Tibial nerve (tissue), 4 donors: ENCODE results near the gene OPN1SW.

Experiments used
- EP300 ChIP-seq, 2 donors: sonication (generic); formaldehyde crosslinking; IDR thresholded peaks; one replicate each; pipeline ENCODE4 v1.6.1; 2017; ENCODE audit warnings: antibody characterized with exemption in 2 of 2, mild to moderate bottlenecking in 1 of 2
- POLR2A ChIP-seq, 2 donors: fragments of 450-650 bp; IDR thresholded peaks; one replicate each; pipeline ENCODE4 v1.6.1; 2017; ENCODE audit warnings: antibody characterized with exemption in 2 of 2, mild to moderate bottlenecking in 2 of 2, moderate library complexity in 2 of 2
- TF ChIP-seq, protein P1 (sequence below), 5 experiments: fragments of 200-600 bp in 3 of 5; fragments of 450-650 bp in 2 of 5; sonication (generic) in 3 of 5; IDR thresholded peaks; one replicate each; pipeline ENCODE4 v1.5.1; 2016 to 2019; ENCODE audit warnings: antibody characterized with exemption in 5 of 5, mild to moderate bottlenecking in 3 of 5, moderate library complexity in 2 of 5

- TF ChIP-seq, protein P1, sequence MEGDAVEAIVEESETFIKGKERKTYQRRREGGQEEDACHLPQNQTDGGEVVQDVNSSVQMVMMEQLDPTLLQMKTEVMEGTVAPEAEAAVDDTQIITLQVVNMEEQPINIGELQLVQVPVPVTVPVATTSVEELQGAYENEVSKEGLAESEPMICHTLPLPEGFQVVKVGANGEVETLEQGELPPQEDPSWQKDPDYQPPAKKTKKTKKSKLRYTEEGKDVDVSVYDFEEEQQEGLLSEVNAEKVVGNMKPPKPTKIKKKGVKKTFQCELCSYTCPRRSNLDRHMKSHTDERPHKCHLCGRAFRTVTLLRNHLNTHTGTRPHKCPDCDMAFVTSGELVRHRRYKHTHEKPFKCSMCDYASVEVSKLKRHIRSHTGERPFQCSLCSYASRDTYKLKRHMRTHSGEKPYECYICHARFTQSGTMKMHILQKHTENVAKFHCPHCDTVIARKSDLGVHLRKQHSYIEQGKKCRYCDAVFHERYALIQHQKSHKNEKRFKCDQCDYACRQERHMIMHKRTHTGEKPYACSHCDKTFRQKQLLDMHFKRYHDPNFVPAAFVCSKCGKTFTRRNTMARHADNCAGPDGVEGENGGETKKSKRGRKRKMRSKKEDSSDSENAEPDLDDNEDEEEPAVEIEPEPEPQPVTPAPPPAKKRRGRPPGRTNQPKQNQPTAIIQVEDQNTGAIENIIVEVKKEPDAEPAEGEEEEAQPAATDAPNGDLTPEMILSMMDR (IDR thresholded peaks at IDR 0.05): no peak
- TF ChIP-seq POLR2A (IDR thresholded peaks at IDR 0.05): no peak
- TF ChIP-seq EP300 (IDR thresholded peaks at IDR 0.05): no peak
Measured at GRCh38 chr7:128739990-128740682, 35.5 kb downstream of the OPN1SW start.
